Fibroblast of lung (primary cell): ENCODE measurements around the gene INSYN2B.

Experiments used
- CTCF ChIP-seq, 2 donors: IDR thresholded peaks in 1 of 2; conservative IDR thresholded peaks in 1 of 2; 1 replicate in 1 of 2; 2 replicates in 1 of 2; pipeline ENCODE4 v1.5.1; 2011 to 2012; ENCODE audit warnings: low read length in 2 of 2, control low read depth in 1 of 2, inconsistent platforms in 1 of 2, low read depth in 1 of 2, mild to moderate bottlenecking in 1 of 2
- EZH2 ChIP-seq: IDR thresholded peaks from 2 replicates; pipeline ENCODE4 v1.5.1; 2012; ENCODE audit warnings: low read length, control low read depth, mild to moderate bottlenecking; ENCODE audit errors: missing control alignments

- TF ChIP-seq CTCF (conservative IDR thresholded peaks at IDR 0.05 in 1 of 2, IDR thresholded peaks at IDR 0.05 in 1 of 2; ENCODE audit: low read depth in 1 of 2, low read length in 2 of 2) (no peak), EZH2 (no peak)
Observed at GRCh38 chr5:169814522-169814921, 165.8 kb downstream of the INSYN2B start.
